A549 (cell line): ENCODE results near the gene CASP10. TPM values are rescaled to one million over a fixed set of nuclear protein-coding genes. Genes with fewer than 3 reads are reported as not detected.

Source experiments
- ATAC-seq, 2 experiments: fragments of 200-7000 bp in 1 of 2; fragments of >200 bp in 1 of 2; cut with Nextera tagmentation in 1 of 2; cut with Tn5 transposase in 1 of 2; 3 replicates each; pipeline versions ENCODE4 v1.8.0 to v1.9.1; 2018 to 2020; ENCODE audit warnings: mild to moderate bottlenecking in 1 of 2, moderate library complexity in 1 of 2
- CTCF ChIA-PET: fragments of 300-600 bp; sonication (Branson Sonifier 250); formaldehyde crosslinking; extraction: SDS; loops from one replicate; lab custom pipeline; 2021; ENCODE audit warnings: antibody characterized with exemption, inconsistent platforms; lab: Yijun Ruan, JAX
- POLR2A ChIA-PET: fragments of 350-600 bp; formaldehyde crosslinking; extraction: SDS; loops from one replicate; lab custom pipeline; 2021; ENCODE audit warnings: antibody characterized with exemption, inconsistent platforms; lab: Yijun Ruan, JAX
- DNase-seq, 2 experiments: peaks; one replicate each; pipeline versions ENCODE4 v3.0.0 to v3.0.0-alpha.2; 2011 to 2016; ENCODE audit warnings: low read depth in 1 of 2, low spot score in 1 of 2
- FAIRE-seq: peaks from 2 replicates; lab custom pipeline; 2011; peaks lifted over from hg19 to GRCh38; lab: Jason Lieb, UNC
- H3K27ac ChIP-seq, 2 experiments: fragments of >200 bp; sonication (Bioruptor Twin); formaldehyde crosslinking; 3 replicates each; pipeline ENCODE4 v1.5.1; 2016 to 2017
- H3K4me1 ChIP-seq: fragments of >200 bp; sonication (Bioruptor Twin); formaldehyde crosslinking; 3 replicates; pipeline ENCODE4 v1.6.1; 2016
- H3K4me2 ChIP-seq: fragments of >200 bp; sonication (Bioruptor Twin); formaldehyde crosslinking; 3 replicates; pipeline ENCODE4 v1.6.1; 2016
- H3K4me3 ChIP-seq: fragments of >200 bp; sonication (Bioruptor Twin); formaldehyde crosslinking; 3 replicates; pipeline ENCODE4 v1.5.1; 2016
- H3K9me3 ChIP-seq: fragments of >200 bp; sonication (Bioruptor Twin); formaldehyde crosslinking; 3 replicates; pipeline ENCODE4 v1.6.1; 2016
- BCL3 ChIP-seq: fragments of >200 bp; sonication (Bioruptor Twin); formaldehyde crosslinking; IDR thresholded peaks from 3 replicates; pipeline ENCODE4 v1.6.1; 2016
- BHLHE40 ChIP-seq: IDR thresholded peaks from 2 replicates; pipeline ENCODE4 v1.6.1; 2012; ENCODE audit warnings: low read depth, low read length, inconsistent platforms
- CHD4 ChIP-seq: fragments of 200-600 bp; sonication (generic); IDR thresholded peaks from 2 replicates; pipeline ENCODE4 v1.6.1; 2016; ENCODE audit warnings: antibody characterized with exemption, mild to moderate bottlenecking, borderline replicate concordance
- ESRRA ChIP-seq: fragments of 150-350 bp; IDR thresholded peaks from 2 replicates; pipeline ENCODE4 v1.6.1; 2014; ENCODE audit warnings: mild to moderate bottlenecking, low read length, borderline replicate concordance
- FOSB ChIP-seq: fragments of 250-450 bp; sonication (Bioruptor Pico); IDR thresholded peaks from 2 replicates; pipeline ENCODE4 v1.5.0; 2020; ENCODE audit warnings: mild to moderate bottlenecking, moderate library complexity
- FOSL2 ChIP-seq, 2 experiments: fragments of 450-650 bp in 1 of 2; fragments of >200 bp in 1 of 2; sonication (Bioruptor Twin) in 1 of 2; formaldehyde crosslinking; IDR thresholded peaks; 2 replicates each; pipeline versions ENCODE4 v1.5.0 to v1.6.1; 2016 to 2020; ENCODE audit warnings: mild to moderate bottlenecking in 1 of 2, moderate library complexity in 1 of 2
- FOXS1 ChIP-seq: fragments of 250-450 bp; sonication (Bioruptor Pico); IDR thresholded peaks from 2 replicates; pipeline ENCODE4 v1.5.0; 2020; ENCODE audit warnings: mild to moderate bottlenecking, moderate library complexity
- HES2 ChIP-seq: fragments of >200 bp; sonication (Bioruptor Twin); formaldehyde crosslinking; IDR thresholded peaks from 2 replicates; pipeline ENCODE4 v1.6.1; 2016
- HEYL ChIP-seq: fragments of 250-450 bp; sonication (Bioruptor Pico); IDR thresholded peaks from 2 replicates; pipeline ENCODE4 v1.8.0; 2021; ENCODE audit warnings: mild to moderate bottlenecking, moderate library complexity
- HMGXB4 ChIP-seq: fragments of 250-450 bp; sonication (Bioruptor Pico); IDR thresholded peaks from 2 replicates; pipeline ENCODE4 v1.5.0; 2021; ENCODE audit warnings: mild to moderate bottlenecking, moderate library complexity, borderline replicate concordance
- HOXB13 ChIP-seq: fragments of 250-450 bp; sonication (Bioruptor Pico); IDR thresholded peaks from 2 replicates; pipeline ENCODE4 v1.5.0; 2020; ENCODE audit warnings: low read depth, mild to moderate bottlenecking, moderate library complexity
- JUNB ChIP-seq: fragments of >200 bp; sonication (Bioruptor Twin); formaldehyde crosslinking; IDR thresholded peaks from 2 replicates; pipeline ENCODE4 v1.6.1; 2016
- KDM1A ChIP-seq: fragments of 200-600 bp; sonication (generic); IDR thresholded peaks from 2 replicates; pipeline ENCODE4 v1.6.1; 2016; ENCODE audit warnings: low read depth, mild to moderate bottlenecking
- MAZ ChIP-seq: fragments of 150-350 bp; IDR thresholded peaks from 2 replicates; pipeline ENCODE4 v1.6.1; 2014; ENCODE audit warnings: antibody characterized with exemption, low read depth, low read length, borderline replicate concordance
- REST ChIP-seq: fragments of 200-600 bp; sonication (generic); IDR thresholded peaks from 2 replicates; pipeline ENCODE4 v1.6.1; 2016; ENCODE audit warnings: antibody characterized with exemption, mild to moderate bottlenecking, moderate library complexity
- RFX5 ChIP-seq: fragments of 450-650 bp; IDR thresholded peaks from 2 replicates; pipeline ENCODE4 v1.7.1; 2014; ENCODE audit warnings: antibody characterized with exemption, mild to moderate bottlenecking, moderate library complexity
- ZNF302 ChIP-seq: fragments of 250-450 bp; sonication (Bioruptor Pico); IDR thresholded peaks from 2 replicates; pipeline ENCODE4 v1.9.0; 2021; ENCODE audit warnings: inconsistent platforms, mild to moderate bottlenecking, moderate library complexity
- WGBS: methylation state at CpG from one replicate; pipeline ENCODE4 v1.1.6; 2017; ENCODE audit errors: missing lambda C conversion rate; 5-methylcytosine and 5-hydroxymethylcytosine counted together
- polyA plus RNA-seq, 4 experiments: library from polyadenylated mRNA; depleted of rRNA in 3 of 4; stranded (reverse); fragments of >200 nt; fragmentation: RNase III in 1 of 4; extraction: RNeasy Plus Mini Kit Qiagen cat#74134 plus additional on column Dnase treatment in 1 of 4; gene quantifications; 2 replicates in 3 of 4; 3 replicates in 1 of 4; pipeline ENCODE4 v1.2.3, GENCODE V29; 2011 to 2017
- TF ChIP-seq, protein P1 (sequence below): fragments of >200 bp; sonication (Bioruptor Twin); formaldehyde crosslinking; IDR thresholded peaks from 3 replicates; pipeline ENCODE4 v1.5.1; 2016
- TF ChIP-seq, protein P2 (sequence below): IDR thresholded peaks from 2 replicates; pipeline ENCODE4 v1.6.1; 2012

CASP10 gene
- polyA plus RNA-seq, 2 of the 4 experiments (the other 2 are of a cell fraction) = 3.0 to 6.5 TPM

DNA sequence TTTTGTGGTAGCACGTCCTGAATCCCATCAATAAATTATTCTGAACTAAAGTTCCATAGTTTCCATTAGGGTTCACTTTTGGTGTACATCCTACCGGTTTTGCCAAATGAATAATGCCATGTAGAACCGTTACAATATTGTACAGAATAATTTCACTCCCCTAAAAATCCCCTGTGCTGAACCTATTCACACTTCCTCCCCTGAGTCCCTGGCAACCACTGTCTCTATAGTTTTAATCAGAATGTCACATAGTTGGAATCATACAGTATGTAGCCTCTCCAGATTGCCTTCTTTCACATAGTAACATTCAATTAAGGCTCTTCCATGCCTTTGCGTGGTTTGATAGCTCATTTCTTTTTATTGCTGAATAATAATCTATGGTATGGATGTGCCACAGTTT is 67.8 kb downstream of the CASP10 start:
- no peak for TF ChIP-seq FOSL2 (IDR thresholded peaks at IDR 0.05)
- no peak for TF ChIP-seq FOSL2 (CRISPR knock-in tag; IDR thresholded peaks at IDR 0.05)
- no peak for TF ChIP-seq BHLHE40
- no peak for TF ChIP-seq HEYL (CRISPR knock-in tag)
- no peak for TF ChIP-seq HOXB13 (CRISPR knock-in tag)
- TF ChIP-seq REST = no peak
- no peak for TF ChIP-seq MAZ
- TF ChIP-seq CHD4 = no peak
- TF ChIP-seq RFX5 = no peak
- TF ChIP-seq FOXS1 (CRISPR knock-in tag) = no peak
- TF ChIP-seq HES2 = no peak
- no peak for TF ChIP-seq HMGXB4 (CRISPR knock-in tag)
- TF ChIP-seq JUNB = no peak
- no peak for TF ChIP-seq FOSB (CRISPR knock-in tag)
- TF ChIP-seq, protein P1, sequence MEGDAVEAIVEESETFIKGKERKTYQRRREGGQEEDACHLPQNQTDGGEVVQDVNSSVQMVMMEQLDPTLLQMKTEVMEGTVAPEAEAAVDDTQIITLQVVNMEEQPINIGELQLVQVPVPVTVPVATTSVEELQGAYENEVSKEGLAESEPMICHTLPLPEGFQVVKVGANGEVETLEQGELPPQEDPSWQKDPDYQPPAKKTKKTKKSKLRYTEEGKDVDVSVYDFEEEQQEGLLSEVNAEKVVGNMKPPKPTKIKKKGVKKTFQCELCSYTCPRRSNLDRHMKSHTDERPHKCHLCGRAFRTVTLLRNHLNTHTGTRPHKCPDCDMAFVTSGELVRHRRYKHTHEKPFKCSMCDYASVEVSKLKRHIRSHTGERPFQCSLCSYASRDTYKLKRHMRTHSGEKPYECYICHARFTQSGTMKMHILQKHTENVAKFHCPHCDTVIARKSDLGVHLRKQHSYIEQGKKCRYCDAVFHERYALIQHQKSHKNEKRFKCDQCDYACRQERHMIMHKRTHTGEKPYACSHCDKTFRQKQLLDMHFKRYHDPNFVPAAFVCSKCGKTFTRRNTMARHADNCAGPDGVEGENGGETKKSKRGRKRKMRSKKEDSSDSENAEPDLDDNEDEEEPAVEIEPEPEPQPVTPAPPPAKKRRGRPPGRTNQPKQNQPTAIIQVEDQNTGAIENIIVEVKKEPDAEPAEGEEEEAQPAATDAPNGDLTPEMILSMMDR = no peak
- no peak for TF ChIP-seq KDM1A
- no peak for DNase-seq
- ATAC-seq = no peak
- no peaks in the 10 kb centered on the region for H3K9me3 ChIP-seq
- H3K4me1 ChIP-seq = peaks cover 11% of the 10 kb centered on the region; the same call in 2 of the 3 replicates
- no peak for FAIRE-seq
- no peak overlapping the region for H3K27ac ChIP-seq
- 91% methylated on average over 4 of the region's 4 CpGs for WGBS
- no peak overlapping the region for H3K4me3 ChIP-seq
- ChIA-PET POLR2A (no interaction called here), CTCF (interaction anchor here (0.9 kb wide), 1 partner anchor 14 kb away, joined by 5 read pairs; no protein-coding TSS in a partner anchor)
- H3K4me2 ChIP-seq = no peak overlapping the region

GRCh38 chr2:201254081-201254730 is 71.3 kb downstream of the CASP10 start:
- peaks cover 24% of the 10 kb centered on the region for H3K4me1 ChIP-seq
- WGBS = 68% methylated on average over 5 of the region's 5 CpGs
- no peak overlapping the region for H3K4me2 ChIP-seq
- H3K27ac ChIP-seq = peak overlapping the region in 1 of 2 experiments; percentile 61; a peak in 2 of 6 replicates
- POLR2A ChIA-PET = no interaction called here
- DNase-seq (peak in 1 of 2 experiments; percentile 36), FAIRE-seq (no peak), ATAC-seq (no peak)
- CTCF ChIA-PET = interaction anchor here (1.8 kb wide), 2 partner anchors 18 to 22 kb away, joined by 6 to 8 read pairs; no protein-coding TSS in a partner anchor
- H3K4me3 ChIP-seq = no peak overlapping the region
- no peak for TF ChIP-seq BCL3
- TF ChIP-seq ESRRA = no peak
- TF ChIP-seq KDM1A = no peak
- TF ChIP-seq FOSL2 (IDR thresholded peaks at IDR 0.05) = no peak
- TF ChIP-seq FOSL2 (CRISPR knock-in tag; IDR thresholded peaks at IDR 0.05) = no peak
- no peak for TF ChIP-seq ZNF302 (CRISPR knock-in tag)
- TF ChIP-seq, protein P2, sequence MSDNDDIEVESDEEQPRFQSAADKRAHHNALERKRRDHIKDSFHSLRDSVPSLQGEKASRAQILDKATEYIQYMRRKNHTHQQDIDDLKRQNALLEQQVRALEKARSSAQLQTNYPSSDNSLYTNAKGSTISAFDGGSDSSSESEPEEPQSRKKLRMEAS = no peak
- TF ChIP-seq HES2 = no peak
- no peaks in the 10 kb centered on the region for H3K9me3 ChIP-seq
